ENCODE measurements around the gene PLXNA4.

DNA sequence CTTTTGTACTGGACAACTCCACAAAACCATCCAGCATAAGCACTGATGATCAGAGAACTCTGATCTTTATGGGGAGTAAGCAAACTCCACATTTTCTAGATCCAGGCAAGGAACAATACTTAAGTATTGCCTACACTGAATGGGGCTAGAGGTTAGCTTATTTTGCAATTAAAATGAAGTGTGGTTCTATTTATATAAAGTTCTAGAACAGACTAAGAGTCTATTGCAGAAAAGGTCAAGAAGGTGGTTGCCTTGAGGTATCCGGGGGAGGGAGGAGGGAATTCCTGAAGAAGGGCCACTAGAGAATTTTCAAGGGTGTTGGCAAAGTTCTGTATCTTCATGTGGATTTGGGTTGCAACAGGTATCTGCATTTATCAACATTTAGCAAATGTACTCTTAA, 477.9 kb downstream of the PLXNA4 start:
- TF ChIP-seq CTCF (IDR thresholded peaks at IDR 0.05; ENCODE audit: poor library complexity) = no peak
- TF ChIP-seq EZH2 (IDR thresholded peaks at IDR 0.05; ENCODE audit: borderline replicate concordance) = no peak
- TF ChIP-seq EZH2phosphoT487 (IDR thresholded peaks at IDR 0.05; ENCODE audit: low read depth, severe bottlenecking, unreplicated experiment) = no peak

Data from hepatocyte (in vitro differentiated cells).